Nucleus accumbens (tissue), 56 donors: ENCODE measurements around the gene TMEM108.
A peak's percentile ranks its signal among the peaks of the same experiment; 100 is the strongest.

Experiments
- DNase-seq, 56 donors: peaks; one replicate each; lab custom pipeline; 2025; lab: John Stamatoyannopoulos, UW

Gene TMEM108

DNA sequence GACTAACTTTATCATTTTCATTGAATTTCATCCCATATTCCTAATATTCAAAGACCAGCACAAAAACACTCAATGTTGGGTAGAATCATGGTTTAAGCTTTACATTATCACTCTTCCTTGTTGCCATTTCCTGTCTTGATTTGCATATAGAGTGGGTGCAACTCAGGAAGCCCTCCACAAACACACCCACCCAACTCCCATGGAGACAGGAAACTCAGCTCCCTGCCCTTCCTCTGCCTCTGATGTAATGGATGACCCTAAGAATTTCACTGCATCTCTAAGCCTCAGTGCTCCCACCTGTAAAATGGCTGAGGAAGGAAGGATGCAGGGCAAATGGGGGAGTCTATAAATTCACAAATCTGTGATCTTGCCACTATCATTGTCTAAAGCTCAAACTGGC is 263.5 kb downstream of the TMEM108 start:
- no peak for DNase-seq

DNA sequence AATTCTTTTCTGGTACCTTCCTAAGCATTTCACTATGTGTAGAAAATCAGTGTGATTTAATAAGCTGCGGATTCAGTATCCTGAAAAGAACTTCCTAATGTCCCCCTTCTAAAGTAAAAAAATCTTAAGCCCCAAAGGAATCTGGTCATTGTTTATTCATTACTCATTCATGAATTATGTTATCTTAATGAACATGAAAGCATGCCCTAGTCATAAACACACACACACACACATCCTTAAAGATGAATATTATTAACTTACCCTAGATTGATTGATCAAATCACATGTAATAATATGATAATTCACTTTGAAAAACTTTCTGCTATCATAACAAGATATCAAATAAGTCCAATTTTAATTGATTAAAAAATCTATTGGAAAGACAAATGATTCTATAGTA is 265.2 kb downstream of the TMEM108 start:
- no peak for DNase-seq

DNA sequence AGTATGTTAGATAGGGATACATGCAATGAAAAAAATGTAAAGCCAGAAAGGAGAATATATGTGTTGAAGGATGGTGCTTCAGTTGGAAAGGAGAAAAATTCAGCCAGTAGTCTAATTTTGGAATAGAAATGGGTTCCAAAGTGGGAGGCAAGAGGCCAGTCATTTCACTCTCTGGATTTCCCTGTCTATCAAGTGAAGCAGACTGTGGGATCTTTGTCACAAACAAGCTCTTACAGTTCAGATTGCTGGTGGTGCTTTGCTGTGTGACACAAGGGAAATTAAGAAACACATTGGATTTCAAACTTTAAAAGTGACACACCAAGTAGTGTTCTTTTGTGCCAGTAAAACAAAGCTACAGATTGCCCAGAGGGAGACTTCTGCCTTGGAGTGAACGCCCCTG is 279.7 kb downstream of the TMEM108 start:
- DNase-seq: no peak

DNA sequence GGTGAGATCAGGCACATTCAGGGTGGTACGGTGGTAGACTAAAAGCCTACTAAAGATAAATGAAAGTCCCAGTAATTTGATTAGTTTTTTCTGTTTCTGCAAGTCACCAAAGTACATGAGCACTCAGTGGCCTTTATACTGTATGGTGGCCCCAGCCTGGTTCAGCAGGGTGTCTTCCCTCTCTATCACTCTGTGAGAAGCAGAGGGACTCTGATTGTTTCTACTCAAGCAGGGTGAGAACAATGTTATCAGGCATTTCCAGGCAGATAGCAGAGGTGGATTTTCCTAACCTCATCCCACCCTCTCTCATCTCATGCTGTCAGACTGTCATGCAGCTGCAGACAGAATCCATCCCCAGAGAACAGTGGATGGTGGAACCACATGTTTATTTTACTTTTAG is 290.2 kb downstream of the TMEM108 start:
- DNase-seq: peak in 1 of 56 donors; percentile 1

DNA sequence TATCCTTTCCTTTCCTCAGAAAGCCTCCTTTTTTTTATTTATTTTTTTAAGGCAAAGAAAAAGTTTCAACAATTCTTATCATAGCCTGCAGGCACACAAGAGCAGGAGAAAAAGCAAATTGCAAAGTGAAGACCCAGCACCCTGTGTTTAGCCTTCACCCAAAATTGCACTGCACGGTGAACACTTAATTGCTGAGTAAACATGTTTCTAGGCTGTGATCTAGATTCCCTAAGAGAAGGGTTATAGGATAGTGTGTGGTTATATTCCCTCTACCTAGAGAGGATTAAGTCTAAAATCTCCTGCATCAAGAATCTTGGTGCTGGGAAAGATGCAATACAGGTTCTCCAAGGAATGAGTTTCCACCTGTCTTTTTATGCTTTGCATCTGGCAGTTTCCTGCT is 291.4 kb downstream of the TMEM108 start:
- DNase-seq: no peak

DNA sequence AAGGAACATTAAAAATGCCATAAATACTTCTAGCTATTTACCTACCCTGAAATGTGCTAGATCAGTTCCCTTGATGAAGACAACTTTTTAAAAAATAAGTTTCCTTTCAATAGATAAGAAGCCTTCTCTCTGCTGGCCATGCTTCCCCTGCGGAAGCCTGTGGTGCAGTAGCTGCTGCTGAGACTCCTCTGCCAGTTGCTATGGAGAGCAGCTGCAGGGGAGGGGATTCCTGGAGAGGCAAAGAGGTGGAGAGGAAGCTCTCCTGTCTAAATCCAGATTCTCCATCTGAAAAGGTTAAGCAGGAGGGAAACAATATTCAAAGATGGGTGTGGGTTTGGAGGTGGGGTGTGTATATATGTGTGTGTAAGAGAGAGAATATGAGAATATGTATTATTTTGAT is 291.9 kb downstream of the TMEM108 start:
- DNase-seq: peak in 8 of 56 donors; percentile 1 to 16 (median 4)

DNA sequence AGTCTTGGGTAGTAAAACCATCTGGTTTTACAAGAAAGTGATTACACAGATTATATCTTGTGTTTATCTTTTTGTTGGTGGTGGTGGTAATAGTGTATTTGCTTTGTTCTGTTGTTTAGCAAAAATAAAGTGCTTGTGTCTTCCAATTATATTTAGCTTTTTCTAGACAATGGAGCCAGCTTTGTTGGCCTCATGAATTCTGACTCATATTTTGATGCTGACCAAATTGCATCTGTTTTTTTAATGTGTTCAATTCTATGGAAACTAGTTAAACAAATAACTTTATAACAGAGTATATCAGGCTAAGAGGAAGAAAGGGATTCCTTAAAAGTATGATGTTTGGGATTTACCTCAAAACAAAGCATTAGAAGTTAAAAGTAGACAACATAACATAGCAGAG is 292.3 kb downstream of the TMEM108 start:
- no peak for DNase-seq

DNA sequence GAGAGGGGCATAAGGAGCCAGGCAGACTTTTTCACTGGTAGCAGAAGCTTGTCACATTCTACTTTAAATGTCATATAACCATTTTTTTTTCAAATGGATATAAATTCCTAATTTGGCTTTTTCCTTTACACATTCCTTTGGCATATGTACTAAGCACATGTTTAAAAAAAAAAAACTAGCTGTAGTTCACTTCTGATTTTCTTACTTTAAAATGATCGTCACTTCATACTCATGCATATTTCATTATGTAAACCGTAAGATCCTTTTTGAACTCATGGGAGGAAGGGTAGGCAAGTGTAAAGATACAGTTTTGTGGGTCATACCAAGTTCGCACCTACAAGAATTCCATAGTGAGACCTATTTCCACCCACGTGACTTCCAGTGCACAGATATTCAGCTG is 316.5 kb downstream of the TMEM108 start:
- no peak for DNase-seq

DNA sequence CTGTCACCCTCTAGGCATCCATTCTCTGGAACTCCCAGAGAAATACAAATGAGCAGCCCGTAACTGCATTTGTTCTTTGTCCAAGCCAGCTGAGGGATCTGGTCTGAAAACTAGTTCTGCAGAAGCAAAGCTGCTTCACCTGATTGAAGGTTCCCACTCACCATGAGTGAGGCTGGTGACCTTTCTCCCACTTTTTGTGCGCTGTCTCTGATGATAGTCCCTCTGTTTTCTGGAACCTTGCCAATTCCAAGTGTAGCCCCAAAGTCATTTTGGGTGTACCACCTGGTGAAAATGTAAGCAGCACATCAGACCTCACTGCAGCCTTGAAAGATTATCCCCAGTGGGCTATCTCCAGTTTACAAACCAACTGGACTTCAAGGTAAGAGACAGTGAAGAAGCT is 322.3 kb downstream of the TMEM108 start:
- no peak for DNase-seq

DNA sequence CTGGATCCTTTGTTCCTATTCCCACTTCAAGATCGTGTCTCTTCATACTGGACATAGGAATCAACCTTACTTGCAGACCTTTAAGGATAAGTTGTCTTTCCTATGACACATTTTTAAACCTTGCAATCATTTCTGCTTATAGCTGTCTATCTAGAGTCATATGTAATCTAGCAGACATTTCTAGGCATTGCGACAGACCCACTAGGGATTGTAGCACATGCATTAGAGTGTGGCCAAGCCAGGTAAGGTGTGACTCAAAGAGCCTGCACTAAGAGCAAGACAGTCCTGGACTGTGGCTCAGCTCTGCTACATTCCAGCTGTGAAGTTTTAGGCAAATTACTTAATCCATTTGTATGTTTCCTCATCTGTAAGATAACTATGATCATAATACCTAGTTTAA is 322.8 kb downstream of the TMEM108 start:
- DNase-seq: no peak

DNA sequence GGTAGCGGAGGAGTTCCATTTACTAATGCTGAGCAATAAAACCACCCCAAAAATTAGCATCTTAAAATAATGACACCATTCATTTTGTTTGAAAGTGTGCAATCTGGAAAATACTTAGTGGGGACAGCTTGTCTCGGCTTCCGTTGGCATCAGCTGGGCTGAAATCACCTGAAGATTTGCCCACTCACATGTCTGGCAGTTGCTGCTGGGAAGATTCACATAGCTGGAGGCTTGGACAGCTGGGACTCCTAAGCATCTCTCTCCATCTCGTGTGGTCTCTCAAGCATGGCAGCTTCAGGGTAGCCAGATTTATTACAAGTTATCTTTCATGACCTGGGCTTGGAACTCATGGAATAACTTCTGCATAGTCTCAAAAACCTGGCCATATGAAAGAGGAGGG is 323.2 kb downstream of the TMEM108 start:
- DNase-seq: no peak

DNA sequence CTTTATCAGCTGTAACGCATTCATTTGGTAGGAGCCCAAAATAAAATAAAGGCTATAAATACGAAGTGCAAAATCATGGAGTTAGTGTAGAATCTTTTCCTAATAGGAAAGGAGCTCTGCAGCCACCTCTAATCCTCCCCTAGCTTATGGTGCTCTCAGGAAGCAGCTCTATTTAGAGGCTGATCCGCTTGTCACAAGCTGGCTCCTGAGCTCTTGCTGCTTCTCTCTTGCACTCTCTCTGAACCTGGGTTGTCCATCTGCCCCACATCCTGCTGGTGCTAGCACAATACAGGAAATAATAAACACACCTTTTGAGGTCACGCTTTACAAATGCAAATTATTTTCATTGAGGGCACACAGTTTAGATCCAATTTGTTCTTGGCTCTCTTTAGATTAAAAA is 324.3 kb downstream of the TMEM108 start:
- no peak for DNase-seq

DNA sequence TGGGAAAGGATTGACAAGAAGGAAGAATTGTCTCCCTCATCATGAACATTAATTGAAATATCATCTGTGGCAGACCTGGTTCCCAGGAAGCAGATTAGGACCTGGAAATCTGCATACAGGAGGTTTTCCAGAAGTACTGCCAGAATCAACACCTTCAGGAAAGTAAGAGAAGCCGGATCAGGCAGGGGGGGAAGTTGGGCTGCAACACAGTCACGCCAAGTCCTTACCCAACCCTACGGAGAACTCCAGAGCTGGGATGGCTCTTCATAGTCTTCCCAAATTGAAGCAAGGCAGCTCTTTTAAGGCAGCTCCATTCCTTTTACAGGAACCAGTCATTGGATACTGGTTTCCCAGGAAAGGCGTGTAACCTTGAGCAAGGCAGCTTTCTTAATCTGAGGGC is 326.5 kb downstream of the TMEM108 start:
- DNase-seq: no peak

DNA sequence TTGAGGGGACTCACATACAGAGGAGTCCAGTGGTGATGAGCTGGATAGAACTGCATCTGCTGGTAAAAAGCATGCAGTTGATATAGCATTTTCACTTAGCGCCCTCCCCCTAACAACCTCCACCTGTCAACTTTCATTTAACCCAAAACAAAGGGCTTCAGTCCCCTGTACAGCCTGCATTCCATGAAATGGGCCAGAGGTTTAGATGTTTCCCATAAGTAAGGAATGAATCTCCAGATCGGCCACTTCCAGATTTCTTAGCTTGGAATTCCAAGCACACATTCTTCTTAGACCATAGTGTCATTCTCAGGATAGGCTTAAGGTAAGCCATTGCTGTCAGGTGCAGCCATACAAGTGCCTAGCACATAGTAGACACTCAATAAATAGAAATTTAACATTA is 328.7 kb downstream of the TMEM108 start:
- DNase-seq: no peak

DNA sequence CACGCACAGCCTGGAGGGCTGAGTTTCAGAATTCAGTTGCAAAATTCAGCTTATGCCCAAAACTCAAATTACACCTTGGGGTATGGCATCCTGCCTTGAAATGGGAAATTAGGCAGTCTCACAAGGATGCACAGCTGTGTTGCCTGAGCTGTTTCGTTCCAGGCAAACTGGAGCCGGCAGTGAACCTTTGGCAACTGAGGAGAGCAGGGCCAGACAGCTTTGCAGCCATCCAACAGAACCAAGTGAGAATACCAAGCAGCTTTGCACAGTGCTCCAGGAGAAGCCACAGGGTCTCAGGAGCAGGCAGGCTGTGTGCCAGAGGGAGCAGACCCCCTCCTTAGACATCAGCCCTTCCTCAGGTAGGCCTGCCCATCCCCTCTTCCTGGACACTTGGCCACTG is 329.2 kb downstream of the TMEM108 start:
- no peak for DNase-seq

DNA sequence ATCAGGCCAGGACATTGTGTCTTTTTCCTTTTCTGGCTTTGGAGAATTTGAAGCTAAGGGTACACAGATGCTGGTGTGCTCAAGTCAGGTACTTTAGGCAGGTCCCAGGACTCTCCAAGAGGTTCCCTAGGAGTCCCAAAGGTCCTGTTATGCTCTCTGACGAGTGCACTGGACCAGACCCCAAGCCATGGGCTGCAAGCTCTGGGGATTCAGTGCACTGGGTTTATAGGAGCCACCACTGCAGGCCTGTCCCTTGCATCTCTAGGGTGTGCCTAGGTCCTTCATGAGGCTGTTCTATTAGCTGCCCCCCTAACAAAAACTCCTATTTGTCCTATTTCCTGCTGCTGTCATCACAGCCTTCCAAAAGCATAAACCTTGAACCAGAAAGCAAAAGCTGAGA is 329.8 kb downstream of the TMEM108 start:
- DNase-seq: no peak

DNA sequence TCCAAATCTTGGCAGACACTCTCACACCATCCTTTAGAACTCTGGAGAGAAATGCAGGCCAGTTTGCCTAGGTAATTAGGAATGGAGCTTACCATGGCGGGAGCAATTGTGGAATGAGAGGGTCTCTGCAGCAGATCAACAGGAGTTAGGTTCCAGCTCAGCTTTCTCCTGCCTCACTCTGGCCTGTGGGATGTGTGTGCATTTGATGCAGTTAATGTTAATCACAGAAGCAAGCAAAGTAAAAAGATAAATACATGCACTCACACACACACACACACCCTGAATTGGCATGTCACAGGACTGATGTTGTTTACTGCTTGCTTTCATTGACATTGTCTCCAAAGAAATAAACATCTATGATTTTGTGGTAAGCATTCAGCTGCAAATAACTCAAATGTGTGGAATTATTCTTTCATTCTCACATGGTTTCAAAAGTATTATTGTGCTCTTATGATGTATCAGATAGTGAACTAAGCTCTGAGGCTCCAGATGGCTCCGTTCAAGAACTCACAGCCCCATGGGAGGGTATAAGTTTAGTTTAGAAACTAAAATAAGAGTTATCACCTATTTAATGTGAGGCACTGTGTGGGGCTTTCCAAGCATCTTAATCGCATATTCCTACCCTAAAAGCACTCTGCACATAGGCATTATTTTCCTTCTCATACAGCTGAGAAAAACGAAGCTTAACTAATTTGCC is 330.3 kb downstream of the TMEM108 start:
- no peak for DNase-seq

DNA sequence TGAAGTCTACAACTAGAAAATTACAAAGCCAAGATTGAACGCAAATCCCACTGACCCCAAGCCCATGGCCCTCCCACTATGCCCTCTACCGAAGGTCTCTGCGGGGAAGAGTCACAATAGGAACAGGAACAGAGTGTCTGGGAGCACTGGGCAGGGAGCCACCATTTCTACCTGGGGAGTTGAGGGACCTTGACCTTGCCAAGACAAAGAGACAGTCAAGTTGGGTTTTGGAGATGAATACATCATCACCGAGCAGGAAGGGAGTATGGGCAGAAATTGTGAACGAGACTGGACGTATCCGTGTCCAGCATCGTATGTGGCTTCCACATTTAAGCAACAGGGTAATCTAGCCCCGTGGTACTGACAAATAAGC is 330.9 kb downstream of the TMEM108 start:
- no peak for DNase-seq

DNA sequence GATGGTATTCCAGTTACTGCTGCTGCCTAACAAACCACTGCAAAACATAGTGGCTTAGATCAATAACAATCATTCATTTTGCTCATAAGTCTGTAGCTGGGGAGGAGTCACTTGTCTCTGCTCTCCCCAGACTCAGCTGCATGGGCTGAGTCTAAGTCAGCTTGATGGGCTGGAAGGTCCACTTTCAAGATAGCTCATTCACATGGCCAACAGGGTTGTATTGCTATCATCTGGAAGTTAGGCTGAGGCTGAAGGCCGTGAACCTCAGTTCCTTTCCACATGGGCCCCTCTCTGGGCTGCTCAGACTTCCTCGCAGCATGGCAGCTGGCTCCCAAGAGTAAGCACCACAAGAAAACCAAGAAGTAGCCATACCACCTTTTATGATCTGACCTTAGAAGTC is 333.0 kb downstream of the TMEM108 start:
- no peak for DNase-seq

DNA sequence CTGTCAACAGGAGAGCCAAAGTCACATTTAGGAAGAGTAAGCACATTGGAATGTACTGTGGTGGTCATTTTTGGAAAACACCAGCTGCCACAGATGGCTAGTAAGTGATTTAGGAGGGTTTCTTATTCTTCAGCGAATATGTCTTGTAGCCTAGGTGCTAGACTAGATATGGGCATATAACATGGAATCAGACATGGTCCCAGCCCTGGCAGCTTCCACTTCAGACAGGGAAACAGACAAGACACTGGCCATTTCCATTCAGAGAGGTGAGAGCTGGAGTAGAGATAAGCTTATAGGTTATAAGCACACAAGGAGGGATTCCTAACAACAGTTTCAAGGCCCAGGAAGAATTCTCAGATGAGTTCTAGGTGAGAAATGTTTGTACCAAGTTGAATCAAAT is 333.5 kb downstream of the TMEM108 start:
- DNase-seq: no peak

DNA sequence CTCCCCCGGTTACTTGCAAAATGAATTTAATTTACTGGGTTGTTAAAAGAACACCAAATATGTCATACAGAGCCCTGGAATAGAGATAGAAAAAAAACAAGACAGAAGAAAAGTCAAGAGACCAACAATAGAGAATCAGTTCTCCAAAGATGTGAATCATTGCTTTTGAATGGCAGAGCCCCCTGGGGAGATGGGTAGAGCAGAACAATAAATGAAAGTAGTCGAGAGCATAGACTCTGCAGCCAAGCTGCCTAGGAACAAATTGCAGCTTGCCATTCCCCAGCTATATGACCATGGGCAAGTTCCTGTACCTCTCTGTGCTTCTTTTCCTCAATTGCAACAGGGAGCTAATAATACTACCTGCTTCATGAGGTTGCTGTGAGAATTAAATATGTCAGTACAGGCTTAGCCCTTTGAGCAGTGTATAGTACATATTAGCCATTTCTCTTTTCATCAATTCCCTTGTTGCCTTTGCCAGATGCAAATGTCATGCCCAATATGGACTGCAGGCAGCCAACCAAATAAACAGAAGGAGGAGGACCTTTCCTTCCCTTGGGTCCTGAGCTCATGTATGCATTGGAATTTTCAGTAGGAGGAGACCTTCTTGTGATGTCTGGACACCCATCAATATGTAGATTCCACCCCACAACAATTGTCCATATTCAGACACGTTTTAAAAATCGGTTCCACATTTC is 336.7 kb downstream of the TMEM108 start:
- no peak for DNase-seq

DNA sequence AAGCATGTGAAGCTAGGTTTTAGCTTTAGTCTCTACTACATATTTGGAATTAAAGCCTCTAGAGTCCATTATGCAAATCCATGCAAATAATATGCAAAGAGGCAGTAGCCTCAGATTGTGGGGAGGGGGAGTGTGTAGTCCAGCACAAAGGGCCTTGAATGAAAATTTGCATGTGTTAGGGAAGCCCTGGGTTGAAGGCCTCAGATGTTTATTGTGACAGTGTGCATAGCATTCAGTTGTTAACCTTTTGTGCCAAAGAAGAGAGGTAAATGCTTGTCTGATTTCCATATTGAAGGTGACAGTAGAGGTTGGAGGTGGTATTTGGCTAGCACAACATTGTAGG is 337.2 kb downstream of the TMEM108 start:
- no peak for DNase-seq

DNA sequence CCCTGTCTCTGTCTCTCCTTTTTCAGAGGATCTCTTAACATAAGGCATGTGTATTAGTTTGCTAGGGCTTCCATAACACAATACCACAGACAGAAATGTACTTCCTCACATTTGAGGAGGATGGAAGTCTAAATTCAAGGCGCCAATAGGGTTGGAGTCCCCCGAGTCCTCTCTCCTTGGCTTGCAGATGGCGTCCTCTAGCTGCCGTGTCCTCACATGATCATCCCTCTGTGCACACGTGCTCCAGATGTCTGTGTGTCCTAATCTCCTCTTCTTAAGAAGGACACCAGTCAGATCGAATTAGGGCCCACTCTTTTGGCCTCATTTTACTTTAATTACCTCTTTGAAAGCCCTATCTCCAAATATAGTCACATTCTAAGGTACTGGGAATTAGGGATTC is 338.6 kb downstream of the TMEM108 start:
- DNase-seq: peak in 1 of 56 donors; percentile 11
